CD4-positive, alpha-beta T cell treated with Interleukin-4 for 1 hour (primary cell): ENCODE data around the gene LRRC45.
"Not testable (repeated sequence)": the region's sequence is repeated elsewhere in the genome, so short reads cannot be mapped to it uniquely, and the experiment has no call there.

Experiments used
- DNase-seq, 2 donors: peaks; one replicate each; pipeline ENCODE4 v3.0.0-alpha.2; 2020 to 2022

LRRC45 gene

DNA sequence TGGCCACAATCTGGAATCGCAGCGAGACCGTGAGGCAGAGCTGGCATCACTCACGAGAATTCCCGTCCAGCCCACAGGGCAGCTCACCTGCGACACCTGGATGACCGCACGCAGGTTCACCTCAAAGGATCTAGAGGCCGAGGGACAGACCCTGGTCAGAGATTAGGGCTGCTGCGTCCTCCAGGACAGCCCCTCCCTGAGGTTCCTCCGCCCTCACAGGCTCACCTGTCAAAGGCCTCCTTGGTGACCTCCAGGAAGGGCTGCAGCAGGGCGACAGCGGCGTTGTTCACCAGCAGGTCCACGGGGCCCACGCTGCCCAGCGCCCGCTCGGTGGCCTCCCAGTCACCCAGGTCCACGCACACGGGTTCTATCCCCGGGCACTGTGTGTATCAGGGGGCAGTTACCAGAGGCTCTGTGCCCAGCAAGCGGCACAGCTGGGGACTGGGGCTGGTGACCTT is 13.6 kb downstream of the LRRC45 start:
- DNase-seq, result no peak

DNA sequence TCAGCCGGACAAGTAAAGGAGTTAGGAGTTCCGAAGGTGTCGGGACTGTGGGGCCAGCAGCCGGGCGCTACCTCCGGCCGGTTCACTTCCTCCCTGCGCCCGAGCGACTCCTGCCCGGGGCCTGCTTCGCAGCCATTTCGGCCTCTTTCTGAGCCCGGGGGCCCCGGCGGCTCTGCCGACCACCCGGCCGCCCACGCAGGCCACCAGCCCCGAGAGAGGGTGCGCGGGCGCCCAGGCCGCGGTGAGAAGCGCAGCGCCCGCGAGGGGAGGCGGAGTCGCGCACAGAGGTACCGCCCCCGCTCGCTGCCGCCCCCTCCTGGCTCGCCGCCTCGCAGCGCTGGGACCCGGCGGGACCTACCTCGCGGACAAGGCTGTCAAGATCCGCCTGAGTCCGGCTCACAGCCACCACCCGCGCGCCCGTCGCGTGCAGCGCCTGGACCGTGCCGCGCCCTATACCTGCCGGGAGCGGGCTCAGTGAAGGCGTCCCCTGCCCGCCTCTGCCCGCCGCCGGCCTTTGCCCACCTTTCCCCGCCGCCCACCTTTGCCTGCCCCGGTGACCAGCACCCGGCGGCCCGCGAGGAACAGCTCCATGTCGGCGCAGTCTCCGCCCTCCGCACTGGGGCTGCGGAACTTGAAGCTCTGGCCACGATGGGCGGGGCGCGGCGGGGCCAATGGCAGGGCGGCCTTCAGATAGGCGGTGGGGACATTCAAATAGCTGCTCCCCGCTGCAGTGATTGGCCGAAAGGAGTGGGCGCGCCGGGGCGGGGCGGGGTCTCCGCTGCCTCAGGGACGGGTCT is 14.2 kb downstream of the LRRC45 start, which contains the start of gene DCXR:
DCXR (minus strand) TSS at position 606 of the 797 bp plus-strand sequence; CDS start at position 591, 15 bp downstream.
- DNase-seq, result peak; percentile 96

DNA sequence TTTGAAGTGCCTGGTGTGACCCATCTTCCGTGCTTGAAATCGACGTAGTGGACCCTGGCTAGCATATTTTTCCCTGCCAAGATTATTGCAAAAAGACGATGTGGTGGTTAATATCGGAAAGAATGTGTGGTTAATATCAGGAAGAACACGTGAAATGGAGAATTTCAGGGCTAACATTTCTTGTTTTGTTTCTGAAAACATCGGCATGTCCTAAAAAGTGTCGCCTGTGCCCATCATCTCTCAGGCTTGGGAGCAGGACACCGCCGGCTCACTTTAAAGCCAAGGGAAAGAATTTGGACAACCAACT is 14.7 kb downstream of the LRRC45 start:
- no peak for DNase-seq

DNA sequence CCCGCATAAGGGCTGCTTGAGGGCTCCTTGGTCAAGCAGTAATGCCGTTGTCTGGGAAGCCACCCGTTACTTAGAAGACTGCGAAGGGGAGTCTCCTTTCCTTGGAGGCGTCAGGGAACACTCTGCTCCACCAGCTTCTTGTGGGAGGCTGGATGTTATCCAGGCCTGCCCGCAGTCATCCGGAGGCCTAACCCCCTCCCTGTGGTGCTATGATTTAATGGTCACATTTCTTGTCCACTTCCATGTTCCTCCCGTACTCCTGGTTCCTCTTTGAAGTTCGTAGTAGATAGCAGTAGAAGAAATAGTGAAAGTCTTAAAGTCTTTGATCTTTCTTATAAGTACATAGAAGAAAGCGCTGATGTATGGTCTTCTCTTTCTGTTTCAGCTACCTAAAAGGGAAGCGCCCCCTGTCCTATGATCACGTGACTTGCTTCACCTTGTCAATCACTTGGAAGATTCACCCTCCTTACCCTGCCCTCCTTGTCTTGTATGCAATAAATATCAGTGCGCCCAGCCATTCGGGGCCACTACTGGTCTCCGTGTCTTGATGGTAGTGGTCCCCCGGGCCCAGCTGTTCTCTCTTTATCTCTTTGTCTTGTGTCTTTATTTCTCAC is 15.8 kb downstream of the LRRC45 start:
- not testable (repeated sequence) for DNase-seq

DNA sequence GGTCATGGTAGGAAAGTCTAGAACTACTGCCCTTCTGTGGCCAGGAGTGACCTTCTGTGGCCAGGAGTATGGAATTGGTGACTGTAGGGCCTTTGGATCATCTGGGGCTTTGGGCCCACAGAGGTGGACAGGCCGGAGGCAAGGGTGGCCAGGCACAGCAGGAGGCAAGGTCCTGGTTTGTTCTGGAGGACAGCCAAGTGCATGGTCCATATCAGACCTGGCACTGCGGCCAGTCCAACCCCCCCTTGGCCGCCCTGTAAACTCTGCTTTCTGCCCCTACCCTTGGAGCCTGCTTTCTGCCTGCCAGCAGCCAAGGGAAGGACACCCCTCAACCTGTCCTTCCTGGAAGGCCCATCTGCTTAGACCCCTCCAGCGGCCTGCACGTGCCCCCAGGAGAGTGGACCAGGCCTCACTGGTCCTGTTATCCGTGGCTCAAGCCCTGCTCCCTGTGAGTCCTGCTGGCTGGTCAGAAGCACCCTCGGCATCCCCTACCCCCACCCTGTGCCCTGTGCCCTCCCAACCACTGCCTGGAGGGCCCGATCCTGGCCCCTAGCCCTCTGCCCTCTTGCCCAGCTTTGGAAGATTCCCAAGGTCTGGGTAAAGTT is 16.7 kb downstream of the LRRC45 start:
- no peak for DNase-seq

DNA sequence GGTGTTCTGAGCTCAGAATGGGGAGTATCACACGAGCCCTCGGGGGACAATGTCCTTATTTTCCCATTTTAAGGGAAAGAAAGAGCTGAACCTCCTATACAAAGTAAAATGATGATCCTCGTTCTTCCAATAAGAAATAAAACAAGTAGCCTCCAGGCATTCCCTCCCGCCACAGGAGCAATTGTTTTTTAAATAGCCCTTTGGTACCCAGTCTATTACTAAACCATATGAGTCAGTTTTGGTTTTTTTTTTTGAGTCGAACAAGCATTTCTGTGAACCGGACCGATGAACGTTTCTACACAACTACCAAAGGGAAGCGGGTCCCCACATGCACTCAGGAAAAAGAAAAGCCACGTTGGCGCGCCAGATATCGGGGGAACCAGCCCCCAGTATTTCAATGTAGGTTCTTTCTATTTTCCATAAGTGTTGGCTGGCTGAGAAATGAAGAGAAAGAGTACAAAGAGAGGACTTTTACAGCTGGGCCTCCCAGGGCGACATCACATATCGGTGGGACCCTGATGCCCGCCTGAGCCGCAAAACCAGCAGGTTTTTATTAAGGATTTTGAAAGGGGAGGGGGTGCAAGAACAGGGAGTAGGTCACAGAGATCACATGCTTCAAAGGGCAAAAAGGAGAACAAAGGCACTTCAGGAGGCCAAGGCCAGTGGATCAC is 18.2 kb downstream of the LRRC45 start:
- no peak for DNase-seq

DNA sequence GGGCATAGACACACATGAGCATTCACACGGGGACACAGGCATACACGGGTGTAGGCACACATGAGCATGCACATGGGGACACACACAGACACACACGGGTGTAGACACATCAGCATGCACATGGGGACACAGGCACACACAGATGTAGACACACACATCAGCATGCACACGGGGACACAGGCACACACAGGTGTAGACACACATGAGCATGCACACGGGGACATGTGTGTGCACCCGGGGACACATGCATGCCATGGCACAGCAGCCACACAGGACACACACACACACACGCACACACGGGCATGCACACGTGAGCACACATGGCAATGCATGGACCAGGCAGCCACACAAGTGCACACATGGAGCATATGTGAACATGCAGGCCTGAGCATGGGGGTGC is 19.5 kb downstream of the LRRC45 start:
- DNase-seq, result no peak

DNA sequence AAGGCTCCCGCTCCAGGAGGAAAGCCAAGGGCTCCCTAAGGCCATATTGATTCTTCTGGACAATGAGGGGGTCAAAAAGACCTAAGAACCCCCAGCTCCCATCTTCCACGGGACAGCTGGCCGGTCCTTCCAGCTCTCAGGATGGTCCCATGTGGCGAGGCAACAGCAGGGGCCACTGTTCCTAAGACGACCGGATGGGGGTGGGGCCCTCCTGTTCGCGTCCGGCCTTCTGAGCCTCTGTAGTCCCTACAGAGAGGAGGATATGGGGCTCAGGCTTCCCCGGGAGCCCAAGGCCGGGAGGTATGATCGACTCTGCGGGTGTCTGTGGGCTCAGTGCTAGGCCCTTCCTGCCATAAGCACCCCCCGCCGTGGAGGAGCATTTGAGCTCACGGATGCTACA is 20.4 kb downstream of the LRRC45 start:
- no peak for DNase-seq

DNA sequence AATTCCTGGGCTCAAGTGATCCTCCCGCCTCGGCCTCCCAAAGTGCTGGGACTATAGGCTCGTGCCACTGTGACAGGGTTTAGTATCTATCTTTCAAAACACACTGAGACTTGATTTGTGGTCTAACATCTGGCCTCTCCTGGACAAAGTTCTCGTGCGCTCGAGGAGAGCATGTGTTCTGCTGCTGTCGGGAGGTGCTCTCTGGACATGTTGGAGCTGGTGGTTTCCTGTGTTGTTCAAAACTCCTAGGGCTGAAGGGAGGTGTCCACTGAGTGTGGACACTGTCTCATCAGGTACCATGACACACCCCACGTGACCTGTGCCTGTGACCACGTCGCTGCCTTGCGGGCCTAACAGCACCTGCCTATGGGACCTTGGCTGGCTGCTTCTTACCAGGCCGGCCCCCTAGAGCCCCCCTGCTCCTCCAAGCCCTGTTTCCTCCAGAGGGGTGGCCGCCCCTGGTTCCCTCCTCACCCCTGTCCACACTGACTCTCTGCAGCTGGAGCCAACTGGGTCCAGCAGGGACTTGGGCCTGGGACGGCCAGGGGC is 22.9 kb downstream of the LRRC45 start:
- no peak for DNase-seq

DNA sequence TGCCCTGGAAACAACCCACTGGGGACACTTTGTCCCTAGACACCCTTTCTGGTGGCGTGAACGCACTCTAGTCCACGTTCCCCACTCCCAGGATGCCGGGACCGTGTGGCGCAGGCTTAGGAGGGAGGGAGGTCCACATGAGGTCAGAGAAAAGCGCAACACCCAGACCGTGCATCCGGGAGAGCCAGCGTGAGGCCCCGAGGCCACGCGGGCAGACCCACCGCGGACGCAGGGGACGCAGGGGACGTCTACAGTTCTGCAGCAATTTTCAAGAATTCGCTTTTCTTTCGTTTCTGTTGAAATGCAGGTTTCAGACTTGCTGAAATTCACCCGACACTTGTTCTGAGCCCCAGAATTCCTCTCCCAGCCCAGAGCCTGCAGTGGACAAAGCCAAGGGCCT is 23.8 kb downstream of the LRRC45 start:
- no peak for DNase-seq

DNA sequence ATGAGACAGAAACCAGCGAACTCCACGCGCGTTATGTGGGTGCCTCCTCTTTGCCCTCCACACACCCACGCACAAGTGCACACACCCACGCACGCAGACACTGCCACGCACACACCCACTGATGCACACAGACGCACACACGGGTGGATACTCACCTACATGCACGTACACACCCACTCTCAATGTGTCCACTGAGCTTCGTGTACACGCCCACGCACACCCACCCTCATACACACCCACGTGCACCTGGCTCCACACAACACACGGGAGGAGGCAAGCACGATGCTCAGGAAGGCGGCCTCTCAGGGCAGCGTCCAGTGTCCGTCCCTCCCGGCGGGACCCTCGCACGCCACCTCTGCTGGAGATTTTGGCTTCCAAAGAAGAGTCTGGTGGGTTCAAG is 24.3 kb downstream of the LRRC45 start:
- DNase-seq, result no peak

DNA sequence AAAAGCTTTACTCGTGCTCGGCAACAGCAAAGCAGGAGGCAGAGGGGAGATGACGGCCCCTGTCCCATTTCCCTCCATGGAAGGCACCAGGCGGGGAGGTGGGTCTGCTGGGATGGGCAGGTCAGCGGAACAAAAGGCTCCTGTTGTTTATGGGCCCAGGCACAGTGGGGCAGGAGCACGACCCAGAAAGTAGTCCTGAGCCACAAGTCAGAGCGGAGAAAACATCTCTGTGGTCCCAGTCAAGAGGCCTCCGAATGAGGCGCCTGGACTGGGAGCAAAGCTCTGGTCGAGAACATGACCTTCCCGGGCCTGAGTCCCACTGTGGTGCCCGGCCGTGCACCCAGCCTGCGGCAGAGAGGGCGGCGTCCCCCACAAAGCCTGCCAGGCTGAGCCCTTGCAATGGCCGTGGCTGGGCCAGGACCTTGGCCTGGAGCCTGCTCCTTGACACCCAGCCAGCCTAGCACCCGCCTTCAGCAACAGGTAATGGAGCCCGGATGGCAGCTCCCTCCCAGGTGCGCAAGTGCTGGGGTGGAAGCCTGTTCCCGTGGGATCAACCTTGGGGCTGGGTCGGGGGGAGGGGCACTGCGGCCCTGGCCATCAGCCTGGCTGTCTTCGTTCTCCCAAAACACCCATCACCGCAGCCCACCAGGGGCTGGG is 24.9 kb downstream of the LRRC45 start:
- no peak for DNase-seq

DNA sequence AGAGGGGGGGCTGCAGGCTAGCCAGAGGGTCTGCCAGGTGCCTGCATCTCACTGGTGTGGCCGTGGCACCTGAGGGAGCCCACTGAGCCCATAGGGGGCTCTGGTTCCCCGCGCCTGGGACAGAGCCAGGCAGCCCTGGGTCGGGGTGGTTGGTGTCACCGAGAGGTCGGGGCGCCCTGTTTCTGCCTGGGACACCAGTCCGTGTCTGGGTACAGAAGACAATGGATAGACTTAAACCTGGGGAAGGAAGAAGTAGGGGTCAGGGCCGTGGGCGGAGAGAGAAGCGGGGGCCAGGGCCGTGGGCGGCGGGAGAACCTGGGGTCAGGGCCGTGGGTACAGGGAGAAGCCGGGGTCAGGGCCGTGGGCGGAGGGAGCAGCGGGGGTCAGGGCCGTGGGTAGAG is 25.5 kb downstream of the LRRC45 start:
- no peak for DNase-seq

DNA sequence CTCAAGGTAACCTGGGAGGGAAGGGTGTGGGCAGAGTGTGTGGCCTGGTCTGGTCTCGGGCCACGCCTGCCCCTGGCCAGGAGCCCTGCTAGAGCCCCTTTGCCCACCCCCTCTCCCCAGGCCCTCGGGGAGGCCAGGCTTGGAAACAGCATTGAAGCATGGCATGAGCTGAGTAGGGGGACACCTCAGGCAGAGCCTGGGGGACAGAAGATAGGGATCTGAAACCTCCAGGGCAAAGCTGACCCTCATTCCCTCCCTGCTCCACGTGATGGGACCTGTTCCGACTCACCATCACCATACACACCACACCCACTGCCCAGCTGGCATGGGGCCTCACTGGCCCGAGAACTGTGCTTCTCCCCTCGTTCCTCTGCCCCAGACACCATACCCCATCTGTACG is 26.0 kb downstream of the LRRC45 start:
- no peak for DNase-seq

DNA sequence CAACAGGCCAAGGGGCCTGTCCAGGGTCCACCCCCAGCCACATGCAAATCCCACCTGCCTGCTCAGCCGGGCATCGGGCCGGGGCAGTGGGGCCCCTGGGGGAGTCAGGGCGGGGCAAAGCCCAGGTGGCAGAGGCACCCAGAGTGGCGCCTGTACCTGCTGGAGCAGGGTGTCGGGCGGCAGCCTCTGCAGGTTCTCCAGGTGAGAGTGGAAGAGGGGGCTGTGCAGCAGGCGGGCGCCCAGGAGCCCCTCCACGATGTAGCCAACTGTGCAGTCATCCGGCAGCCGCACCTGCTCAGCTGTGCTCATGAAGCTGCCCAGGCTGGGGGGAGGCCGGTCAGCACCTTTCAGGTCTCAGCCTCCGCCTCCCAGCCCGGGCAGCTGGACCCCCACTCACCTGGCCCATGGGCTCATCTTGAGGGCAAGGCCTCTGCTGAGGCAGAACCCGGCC is 26.4 kb downstream of the LRRC45 start:
- no peak for DNase-seq

DNA sequence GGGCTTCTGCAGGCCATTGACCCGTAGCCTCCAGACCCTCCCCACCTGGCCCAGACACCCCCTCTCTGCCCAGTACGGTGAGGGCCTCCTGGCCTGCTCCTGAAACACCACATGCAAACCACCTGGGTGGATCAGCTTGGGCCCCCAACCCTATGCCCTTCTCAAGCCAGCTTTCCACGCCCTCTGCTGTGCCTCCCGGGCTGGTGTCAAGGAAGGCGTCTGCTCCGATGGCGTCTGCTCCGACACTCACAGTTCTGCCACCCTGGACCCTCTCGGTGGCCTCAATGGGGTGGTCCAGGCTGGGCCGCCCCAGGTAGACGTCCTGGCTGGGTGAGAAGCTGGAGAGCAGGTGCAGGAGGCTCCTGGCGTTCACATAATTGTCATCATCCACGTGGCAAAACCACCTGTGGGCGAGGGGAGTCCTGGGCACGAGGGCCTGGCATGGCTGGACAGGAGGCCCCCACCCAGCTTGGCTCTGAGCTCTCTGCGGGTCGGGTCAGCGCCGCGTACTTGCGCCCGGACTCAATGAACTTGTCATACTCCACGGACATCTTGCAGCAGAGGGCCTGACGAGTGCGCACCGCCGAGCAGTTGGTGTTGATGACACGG is 27.2 kb downstream of the LRRC45 start:
- DNase-seq, result no peak

DNA sequence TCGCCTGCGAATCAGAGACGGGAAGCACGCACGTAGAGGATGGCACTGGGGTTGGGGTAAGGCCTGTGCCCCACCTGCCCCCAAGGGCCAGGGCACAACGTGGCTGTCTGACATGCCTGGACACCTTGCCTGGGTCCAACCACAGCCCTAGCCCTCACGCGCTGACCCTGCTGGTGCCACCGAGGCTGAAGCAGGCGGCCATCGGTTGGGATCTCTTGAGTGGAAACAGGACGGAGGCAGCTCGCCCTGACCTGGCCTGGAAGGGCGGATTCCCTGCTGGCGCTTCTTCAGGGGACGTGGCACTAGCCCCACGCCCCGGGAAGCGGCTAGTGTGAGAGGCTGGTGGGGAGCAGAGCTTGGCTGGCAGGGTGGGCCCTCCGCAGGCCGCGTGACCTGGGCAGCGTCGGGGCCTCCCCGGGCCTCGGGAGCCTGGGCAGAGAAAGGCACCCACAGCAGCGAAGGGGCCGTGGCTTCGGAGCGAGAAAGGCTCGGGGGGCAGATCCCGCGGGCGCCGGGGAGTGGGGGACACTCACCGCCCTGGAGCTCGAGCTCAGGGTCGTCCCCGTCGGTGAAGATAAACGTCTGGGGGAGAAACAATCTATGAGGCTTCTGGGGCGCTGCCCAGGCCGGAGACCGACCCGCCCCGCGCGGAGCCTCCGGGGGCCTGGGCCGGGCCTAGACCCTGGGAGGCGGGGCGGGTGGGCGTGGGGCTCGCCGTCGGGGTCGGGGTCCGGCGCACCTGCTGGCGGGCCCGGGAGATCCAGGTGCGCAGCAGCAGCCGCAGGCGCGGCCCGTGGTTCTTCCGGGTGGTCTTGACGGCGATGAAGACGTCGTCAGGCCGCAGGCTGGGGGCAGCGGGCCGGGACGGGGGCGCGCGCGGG is 27.9 kb downstream of the LRRC45 start:
- no peak for DNase-seq

DNA sequence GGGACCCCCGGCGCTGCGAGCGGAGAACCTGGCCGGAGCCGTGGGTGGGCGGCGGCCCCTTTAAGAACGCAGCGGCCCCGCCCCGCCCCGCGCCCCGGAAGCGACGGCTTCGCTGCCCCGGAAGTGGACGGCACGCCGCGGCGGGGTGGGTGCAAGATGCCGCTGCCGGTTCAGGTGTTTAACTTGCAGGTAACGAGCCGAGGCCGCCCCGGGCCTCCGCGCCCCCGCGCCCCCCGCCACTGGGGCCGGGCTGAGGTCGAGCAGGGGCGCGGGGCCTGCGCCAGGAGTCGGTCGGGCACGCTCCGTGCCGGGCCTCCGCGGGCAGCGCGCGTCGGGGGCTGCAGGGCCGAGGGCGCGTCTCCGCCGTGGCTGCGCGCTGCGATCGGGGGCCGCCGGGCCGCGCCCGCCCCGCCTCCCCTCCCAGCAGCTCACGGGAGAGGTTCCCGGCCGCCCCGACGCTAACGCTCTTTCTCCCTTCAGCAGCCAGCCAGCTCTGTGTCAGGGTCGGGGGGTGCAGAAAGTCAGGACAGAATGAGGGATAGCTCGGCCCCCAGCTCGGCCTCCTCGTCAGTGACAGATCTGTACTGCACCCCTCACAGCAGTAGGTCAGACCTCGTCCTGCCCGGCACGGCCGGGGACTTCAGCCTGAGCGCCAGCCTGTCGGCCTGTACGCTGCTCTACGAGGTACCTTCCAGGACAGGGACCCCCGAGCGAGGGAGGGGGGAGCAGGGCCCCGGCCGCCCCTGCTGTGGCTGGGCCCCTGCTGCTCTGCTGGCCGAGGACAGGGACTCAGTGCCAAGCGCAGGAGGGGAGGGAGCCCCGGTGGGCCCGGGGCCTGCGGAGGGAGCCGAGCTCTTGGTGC is 28.9 kb downstream of the LRRC45 start, which contains the start of the genes GPS1 and RFNG:
GPS1 (plus strand) TSS at position 123 of the 862 bp plus-strand sequence; CDS start at position 157, 34 bp downstream.
RFNG (minus strand) TSS at position 36 of the 862 bp plus-strand sequence. CDS start 45 bp downstream, outside the sequence.
- peak; percentile 66 to 75 for DNase-seq

DNA sequence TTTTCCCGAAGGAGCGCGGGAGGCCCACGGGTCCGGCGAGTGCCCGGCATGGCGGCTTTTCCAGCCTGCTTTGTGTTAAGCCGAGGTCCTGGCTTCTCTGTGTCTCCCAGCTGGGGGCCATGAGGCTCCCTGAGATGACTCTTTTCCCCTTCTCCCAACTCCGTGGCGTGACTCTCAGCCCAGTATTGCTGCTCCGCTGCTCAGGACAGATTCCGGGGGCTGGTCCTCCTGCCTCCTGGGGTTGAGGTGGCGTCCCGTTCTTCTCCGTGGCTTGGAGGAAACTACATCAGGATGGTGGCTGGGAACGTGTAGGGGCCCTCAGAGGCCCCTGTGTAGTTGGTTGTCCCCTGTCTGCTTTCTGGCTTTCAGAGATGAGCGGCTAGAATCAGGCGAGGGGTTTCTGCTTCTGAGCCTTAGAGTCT is 29.5 kb downstream of the LRRC45 start:
- no peak for DNase-seq

DNA sequence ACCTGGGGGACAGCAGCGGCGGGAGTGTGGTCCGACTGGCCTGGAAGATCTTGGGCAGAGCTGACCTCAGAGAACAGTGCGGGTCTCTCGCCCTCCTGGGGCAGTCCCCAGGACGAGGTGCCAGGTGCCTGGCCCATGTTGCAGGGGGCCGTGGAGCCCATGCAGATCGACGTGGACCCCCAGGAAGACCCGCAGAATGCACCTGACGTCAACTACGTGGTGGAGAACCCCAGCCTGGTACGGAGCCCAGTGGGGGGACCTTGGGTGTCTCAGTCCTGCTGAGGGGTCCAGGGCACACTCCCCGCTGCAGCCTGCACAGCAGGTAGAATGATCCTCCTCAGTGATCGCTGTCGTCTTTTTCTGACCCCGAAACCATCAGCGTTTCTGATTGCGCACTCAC is 30.0 kb downstream of the LRRC45 start:
- no peak for DNase-seq
